Upper lobe of left lung (tissue), 4 donors: ENCODE results near the gene REEP6.

Experiments used
- CTCF ChIP-seq, 6 experiments: fragments of 450-650 bp in 4 of 6; fragments of 200-600 bp in 2 of 6; sonication (generic) in 2 of 6; IDR thresholded peaks; one replicate each; pipeline ENCODE4 v1.5.1; 2016 to 2019; ENCODE audit warnings: antibody characterized with exemption in 6 of 6
- POLR2A ChIP-seq, 4 donors: fragments of 450-650 bp; IDR thresholded peaks; one replicate each; pipeline ENCODE4 v1.5.1; 2016 to 2017; ENCODE audit warnings: antibody characterized with exemption in 4 of 4, mild to moderate bottlenecking in 2 of 4

GRCh38 chr19:1505012-1505411 lies 14.0 kb downstream of the REEP6 start:
- no peak for TF ChIP-seq CTCF (IDR thresholded peaks at IDR 0.05)
- TF ChIP-seq POLR2A (IDR thresholded peaks at IDR 0.05), result no peak
